Small intestine (tissue), 16 donors: ENCODE measurements around the gene OR2AK2. TPM values are rescaled to one million over a fixed set of nuclear protein-coding genes. Genes with fewer than 3 reads are reported as not detected.
"Not testable (repeated sequence)": the region's sequence is repeated elsewhere in the genome, so short reads cannot be mapped to it uniquely, and the experiment has no call there.

Experiments
- DNase-seq, 2 donors: peaks; one replicate each; pipeline versions ENCODE4 v3.0.0 to v3.0.0-alpha.2; 2013
- FAIRE-seq: peaks from 2 replicates; lab custom pipeline; 2012; peaks lifted over from hg19 to GRCh38; lab: Jason Lieb, UNC
- H3K27ac ChIP-seq, 3 donors: one replicate each; pipeline ENCODE4 v1.5.1; 2013; ENCODE audit warnings: low read length in 2 of 3, mild to moderate bottlenecking in 2 of 3, control low read depth in 1 of 3, inconsistent platforms in 1 of 3, low read depth in 1 of 3, moderate library complexity in 1 of 3
- H3K27me3 ChIP-seq, 3 donors: one replicate each; pipeline ENCODE4 v1.6.1; 2013; ENCODE audit warnings: low read length in 3 of 3, inconsistent platforms in 1 of 3; ENCODE audit not compliant: control insufficient read depth in 3 of 3, insufficient read depth in 3 of 3
- H3K36me3 ChIP-seq, 3 donors: one replicate each; pipeline ENCODE4 v1.6.1; 2013; ENCODE audit warnings: low read length in 3 of 3, inconsistent platforms in 1 of 3, low read depth in 1 of 3, mild to moderate bottlenecking in 1 of 3, moderate library complexity in 1 of 3; ENCODE audit not compliant: control insufficient read depth in 3 of 3, insufficient read depth in 2 of 3
- H3K4me1 ChIP-seq, 3 donors: one replicate each; pipeline ENCODE4 v1.6.1; 2013; ENCODE audit warnings: low read length in 2 of 3, inconsistent platforms in 1 of 3, low read depth in 1 of 3, mild to moderate bottlenecking in 1 of 3, moderate library complexity in 1 of 3; ENCODE audit not compliant: control insufficient read depth in 3 of 3, insufficient read depth in 2 of 3
- H3K4me3 ChIP-seq, 3 donors: one replicate each; pipeline ENCODE4 v1.5.1; 2013; ENCODE audit warnings: low read length in 3 of 3, control low read depth in 1 of 3, inconsistent platforms in 1 of 3, low read depth in 1 of 3, mild to moderate bottlenecking in 1 of 3, moderate library complexity in 1 of 3
- H3K9me3 ChIP-seq, 2 donors: one replicate each; pipeline ENCODE4 v1.6.1; 2013; ENCODE audit warnings: low read depth in 1 of 2, low read length in 1 of 2; ENCODE audit not compliant: control insufficient read depth in 2 of 2, insufficient read depth in 1 of 2
- WGBS, 3 donors: extraction: QIAGEN DNeasy Blood & Tissue Kit; methylation state at CpG; one replicate each; pipeline ENCODE4 v1.1.7; 2013; 5-methylcytosine and 5-hydroxymethylcytosine counted together
- long read RNA-seq, 10 donors: transcript quantifications; one replicate each; lab custom pipeline, GENCODE V29; 2026
- polyA plus RNA-seq, 4 donors: library from polyadenylated mRNA; stranded (reverse) in 3 of 4; unstranded in 1 of 4; fragments of 200-250 nt in 3 of 4; fragments of 120-200 nt in 1 of 4; gene quantifications; one replicate each; pipeline versions ENCODE4 v1.2.1 to v1.2.3, GENCODE V29; 2013
- donor health status: healthy with polysubstance abuse.
- donor health status: control.
- donor health status: control.
- donor health status: Bipolar disorder and iron deficiency.
- donor health status: healthy.

Gene OR2AK2, protein sequence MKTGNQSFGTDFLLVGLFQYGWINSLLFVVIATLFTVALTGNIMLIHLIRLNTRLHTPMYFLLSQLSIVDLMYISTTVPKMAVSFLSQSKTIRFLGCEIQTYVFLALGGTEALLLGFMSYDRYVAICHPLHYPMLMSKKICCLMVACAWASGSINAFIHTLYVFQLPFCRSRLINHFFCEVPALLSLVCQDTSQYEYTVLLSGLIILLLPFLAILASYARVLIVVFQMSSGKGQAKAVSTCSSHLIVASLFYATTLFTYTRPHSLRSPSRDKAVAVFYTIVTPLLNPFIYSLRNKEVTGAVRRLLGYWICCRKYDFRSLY
- polyA plus RNA-seq, result not detected
- long read RNA-seq, donor 1, result 0 reads
- long read RNA-seq, donor 2, result 0 reads
- long read RNA-seq, donor 3, result 0 reads
- long read RNA-seq, donor 4, result 0 reads
- long read RNA-seq, donor 5, result 0 reads
- long read RNA-seq, donor 6, result 0 reads
- long read RNA-seq, donor 7, result 0 reads
- long read RNA-seq, donor 8, result 0 reads
- long read RNA-seq, donor 9, result 0 reads
- long read RNA-seq, donor 10, result 0 reads

- DNase-seq (no peak), FAIRE-seq (peak; percentile 96)
These were observed at the start of gene OR2AK2 for GRCh38 chr1:247964933-247965332. Gene OR2AK2, plus strand, starts transcription at chr1:247965233. Its CDS starts 144 bp downstream, at chr1:247965377.

DNA sequence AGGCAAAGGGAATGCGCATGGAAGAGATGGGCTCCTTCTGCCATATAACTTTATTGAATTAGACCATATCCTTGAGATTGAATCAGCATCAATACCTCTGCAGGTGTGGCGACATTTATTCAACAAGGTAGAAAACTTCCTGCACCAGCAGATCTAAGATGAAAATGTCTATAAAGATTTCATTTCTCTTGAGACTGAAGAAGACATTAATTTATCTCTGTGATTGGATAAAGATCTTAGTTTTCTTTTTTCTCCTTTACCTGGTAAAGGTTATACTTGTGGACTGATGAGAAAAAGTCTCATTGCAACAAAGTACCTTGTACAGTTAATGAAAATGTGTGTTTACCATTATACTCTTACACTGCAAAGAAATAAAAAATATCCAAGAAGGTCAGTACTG lies 45.1 kb upstream of the OR2AK2 start, which contains the start of gene OR2T8:
TSS of gene OR2T8 (plus strand) at position 301 of the 400 bp plus-strand sequence. CDS start 766 bp downstream, outside the sequence.
- DNase-seq (no peak), FAIRE-seq (no peak)
- no peak within 1 kb of the TSS for H3K4me3 ChIP-seq
- no peaks in the 10 kb centered on the region for H3K27me3 ChIP-seq
- 82 to 95% (median 94%) methylated on average over 2 of the region's 2 CpGs for WGBS, 3 donors
- peaks cover 0 to 5% of the 10 kb centered on the region in 2 donors for H3K9me3 ChIP-seq
- H3K4me1 ChIP-seq, result no peaks in the 10 kb centered on the region
- no peak within 1 kb of the TSS for H3K27ac ChIP-seq
- no peaks in the 10 kb centered on the region for H3K36me3 ChIP-seq

More at GRCh38 chr1:247964933-247965332, at the start of gene OR2AK2:
- Histone ChIP-seq H3K9me3 (peaks cover 2 to 17% of the 10 kb centered on the region in 2 donors), H3K27ac (no peak within 1 kb of the TSS), H3K4me1 (no peaks in the 10 kb centered on the region), H3K4me3 (no peak within 1 kb of the TSS), H3K27me3 (no peaks in the 10 kb centered on the region), H3K36me3 (no peaks in the 10 kb centered on the region)
- WGBS, 3 donors, result 84 to 87% (median 86%) methylated on average over 2 of the region's 2 CpGs

- H3K4me1 ChIP-seq, result no peaks in the 10 kb centered on the region
- FAIRE-seq (no peak), DNase-seq (no peak)
- peaks cover 0 to 4% of the 10 kb centered on the region in 2 donors for H3K9me3 ChIP-seq
- no peak overlapping the region for H3K4me3 ChIP-seq
- WGBS, 3 donors, result 56 to 75% (median 70%) methylated on average over 3 of the region's 3 CpGs
- H3K27me3 ChIP-seq, result no peaks in the 10 kb centered on the region
- no peaks in the 10 kb centered on the region for H3K36me3 ChIP-seq
- H3K27ac ChIP-seq, result no peak overlapping the region
These were observed 41.1 kb upstream of the OR2AK2 start for GRCh38 chr1:247923941-247924340.

- no peak within 1 kb of the TSS for H3K4me3 ChIP-seq
- no peak within 1 kb of the TSS for H3K27ac ChIP-seq
- no peaks in the 10 kb centered on the region for H3K4me1 ChIP-seq
- 90 to 93% (median 91%) methylated on average over 9 of the region's 9 CpGs for WGBS, 3 donors
- H3K27me3 ChIP-seq, result no peaks in the 10 kb centered on the region
- DNase-seq, result no peak
- peaks cover 0 to 4% of the 10 kb centered on the region in 2 donors for H3K9me3 ChIP-seq
- H3K36me3 ChIP-seq, result no peaks in the 10 kb centered on the region
- FAIRE-seq, result no peak
These were observed 40.2 kb upstream of the OR2AK2 start, which contains the start of gene OR2AJ1 for GRCh38 chr1:247924868-247925267. Gene OR2AJ1, plus strand, starts transcription at chr1:247924889. Its CDS starts 8,880 bp downstream, at chr1:247933769.

- Histone ChIP-seq H3K4me3 (no peak overlapping the region), H3K9me3 (peaks cover 0 to 14% of the 10 kb centered on the region in 2 donors), H3K27ac (no peak overlapping the region), H3K4me1 (no peaks in the 10 kb centered on the region), H3K27me3 (no peaks in the 10 kb centered on the region), H3K36me3 (no peaks in the 10 kb centered on the region)
- DNase-seq (no peak), FAIRE-seq (no peak)
- 94 to 96% (median 95%) methylated on average over 8 of the region's 8 CpGs for WGBS, 3 donors
These were observed 31.0 kb upstream of the OR2AK2 start for GRCh38 chr1:247933989-247934388.

- WGBS, 3 donors, result 93 to 95% (median 94%) methylated on average over 9 of the region's 9 CpGs
- Histone ChIP-seq H3K27me3 (no peaks in the 10 kb centered on the region), H3K9me3 (peaks cover 0 to 14% of the 10 kb centered on the region in 2 donors), H3K4me3 (no peak overlapping the region), H3K4me1 (no peaks in the 10 kb centered on the region), H3K27ac (no peak overlapping the region), H3K36me3 (no peaks in the 10 kb centered on the region)
- FAIRE-seq (no peak), DNase-seq (no peak)
These were observed 29.3 kb upstream of the OR2AK2 start for GRCh38 chr1:247935781-247936180.

GRCh38 chr1:247936415-247936814 lies 28.6 kb upstream of the OR2AK2 start:
- Histone ChIP-seq H3K9me3 (peaks cover 0 to 14% of the 10 kb centered on the region in 2 donors), H3K27ac (no peak overlapping the region), H3K4me3 (no peak overlapping the region), H3K27me3 (no peaks in the 10 kb centered on the region), H3K36me3 (no peaks in the 10 kb centered on the region), H3K4me1 (no peaks in the 10 kb centered on the region)
- WGBS, 3 donors, result 88 to 95% (median 94%) methylated on average over 18 of the region's 18 CpGs
- no peak for FAIRE-seq
- DNase-seq, result no peak

DNA sequence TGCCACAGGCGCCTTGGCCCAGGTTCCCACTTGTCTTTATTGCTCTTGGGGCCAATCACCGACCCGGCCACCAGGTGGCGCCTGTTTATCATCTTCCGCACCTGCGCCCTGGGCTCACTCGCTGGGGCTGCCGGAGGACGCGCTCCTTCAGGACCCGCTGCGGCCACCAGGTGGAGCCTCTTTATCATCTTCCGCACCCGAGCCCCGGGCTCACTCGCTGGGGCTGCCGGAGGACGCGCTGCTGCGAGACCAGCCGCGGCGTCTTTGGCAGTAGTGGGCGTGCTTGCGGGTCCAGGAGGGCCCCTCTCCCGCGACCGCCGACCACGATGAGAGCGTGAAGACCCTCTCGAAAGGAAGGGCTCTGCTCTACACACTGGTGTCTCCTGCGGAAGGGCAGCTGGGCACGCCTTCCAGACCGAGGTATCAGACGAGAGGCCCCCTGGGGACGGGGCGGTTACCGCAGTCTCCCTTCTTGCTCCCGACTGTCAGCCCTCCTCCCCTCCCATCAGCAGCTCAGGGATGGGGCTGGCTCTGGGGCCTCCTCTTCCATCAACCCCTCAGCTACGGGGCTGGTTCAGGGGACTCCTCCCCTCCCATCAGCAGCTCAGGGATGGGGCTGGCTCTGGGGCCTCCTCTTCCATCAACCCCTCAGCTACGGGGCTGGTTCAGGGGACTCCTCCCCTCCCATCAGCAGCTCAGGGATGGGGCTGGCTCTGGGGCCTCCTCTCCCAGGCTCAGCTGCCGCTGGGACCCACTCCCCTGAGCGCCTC lies 27.9 kb upstream of the OR2AK2 start:
- FAIRE-seq, H3K27ac ChIP-seq, H3K4me1 ChIP-seq, H3K36me3 ChIP-seq, H3K27me3 ChIP-seq: not testable (repeated sequence)
- 8 to 48% (median 43%) methylated on average over 40 to 44 of the region's 44 CpGs for WGBS, 3 donors
- DNase-seq, result peak; percentile 3 to 12
- Histone ChIP-seq H3K9me3 (peaks cover 0 to 14% of the 10 kb centered on the region in 2 donors), H3K4me3 (peak overlapping the region in 1 of 3 donors; percentile 17)
